HG02852 (cell line): ENCODE results near the gene ZNRF3.
A peak's percentile ranks its signal among the peaks of the same experiment; 100 is the strongest.
"Not testable (repeated sequence)": the region's sequence is repeated elsewhere in the genome, so short reads cannot be mapped to it uniquely, and the experiment has no call there.

Experiments used
- ATAC-seq: cut with Tn5 transposase; IDR thresholded peaks from one replicate; pipeline ENCODE4 v1.9.1; 2021; ENCODE audit warnings: mild to moderate bottlenecking, moderate library complexity; ENCODE audit not compliant: unreplicated experiment

The ZNRF3 gene

DNA sequence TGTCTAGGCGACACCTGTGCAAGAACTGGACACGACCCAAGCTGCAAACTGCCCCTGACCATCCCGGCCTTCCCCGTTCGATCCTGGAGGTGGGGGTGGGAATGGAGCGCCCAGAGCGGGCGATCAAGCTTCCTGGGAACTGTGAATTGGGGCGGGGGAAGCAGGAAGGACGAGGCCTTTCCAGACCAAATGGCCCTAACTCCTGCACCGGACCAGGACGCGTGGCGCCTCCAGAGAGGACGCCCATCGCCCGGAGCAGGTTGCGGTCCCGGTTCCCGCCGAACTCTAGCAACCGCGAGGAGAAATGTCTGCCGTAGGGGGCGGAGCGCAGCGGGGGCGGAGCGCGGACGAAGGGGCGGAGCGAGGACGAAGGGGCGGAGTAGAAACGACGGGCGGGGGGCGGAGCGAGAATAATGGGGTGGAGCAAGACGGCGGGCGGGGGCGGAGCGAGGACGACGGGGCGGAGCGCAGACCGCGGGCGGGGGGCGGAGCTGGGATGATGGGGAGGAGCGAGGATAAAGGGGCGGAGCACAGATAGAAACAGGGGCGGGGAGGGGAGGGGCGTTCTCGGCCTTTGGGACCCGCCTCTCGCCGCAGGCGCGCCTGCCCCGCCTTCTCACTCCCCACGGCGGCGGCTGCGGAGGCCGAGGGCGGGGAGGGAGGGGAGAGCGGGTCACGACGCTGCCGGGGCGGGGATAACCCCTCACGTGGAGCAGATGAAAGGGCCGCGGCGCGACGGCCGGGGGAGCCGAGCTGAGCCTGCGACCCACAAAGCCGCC is at the start of gene ZNRF3:
Gene ZNRF3, plus strand, starts transcription at position 695 of the 779 bp plus-strand sequence. CDS start 195 bp downstream, outside the sequence.
- peak; percentile 44 for ATAC-seq

- no peak for ATAC-seq
Measured at GRCh38 chr22:28835630-28836189, 47.7 kb upstream of the ZNRF3 start.

- ATAC-seq: no peak
Measured at GRCh38 chr22:28837640-28838039, 45.7 kb upstream of the ZNRF3 start.

DNA sequence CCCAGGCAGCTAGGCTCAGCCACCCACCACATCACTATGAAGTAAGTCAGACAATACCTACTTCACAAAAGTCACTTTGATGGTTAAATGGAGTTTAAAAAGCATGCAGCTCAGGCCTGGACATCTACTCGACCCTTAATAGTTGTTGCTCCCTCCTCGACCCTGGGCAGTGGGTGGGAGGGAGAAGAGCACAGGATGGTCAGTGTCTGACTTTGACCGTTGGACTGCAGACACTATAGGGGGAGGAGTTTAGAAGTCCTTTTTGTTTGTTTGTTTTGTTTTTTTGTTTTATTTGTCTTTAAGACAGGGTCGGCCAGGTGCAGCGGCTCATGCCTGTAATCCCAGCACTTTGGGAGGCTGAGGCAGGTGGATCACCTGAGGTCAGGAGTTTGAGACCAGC is 44.4 kb upstream of the ZNRF3 start:
- ATAC-seq: no peak

- ATAC-seq: no peak
Measured at GRCh38 chr22:28841111-28841510, 42.3 kb upstream of the ZNRF3 start.

GRCh38 chr22:28843633-28844032 is 39.7 kb upstream of the ZNRF3 start:
- no peak for ATAC-seq

GRCh38 chr22:28844277-28844676 is 39.1 kb upstream of the ZNRF3 start:
- ATAC-seq: not testable (repeated sequence)

DNA sequence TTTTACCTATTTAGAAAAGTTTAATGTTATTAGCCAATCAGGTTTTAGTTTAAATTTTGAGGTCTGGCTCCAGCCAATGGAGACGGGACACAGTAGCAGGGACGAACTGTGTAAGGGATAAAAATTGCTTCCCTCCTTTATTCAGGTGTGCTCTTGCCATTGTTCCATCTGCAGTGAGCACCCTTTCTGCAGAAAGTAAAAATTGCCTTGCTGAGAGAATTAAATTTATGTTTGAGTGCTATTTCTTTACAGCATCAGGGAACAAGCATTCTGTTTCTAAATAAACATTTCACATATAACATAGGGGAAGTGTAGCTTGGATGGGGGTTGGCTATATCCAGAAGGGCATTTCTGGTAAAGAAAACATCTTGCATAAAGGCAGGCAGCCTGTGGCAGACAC is 36.4 kb upstream of the ZNRF3 start:
- no peak for ATAC-seq

GRCh38 chr22:28855355-28856094 is 27.8 kb upstream of the ZNRF3 start:
- ATAC-seq: no peak

DNA sequence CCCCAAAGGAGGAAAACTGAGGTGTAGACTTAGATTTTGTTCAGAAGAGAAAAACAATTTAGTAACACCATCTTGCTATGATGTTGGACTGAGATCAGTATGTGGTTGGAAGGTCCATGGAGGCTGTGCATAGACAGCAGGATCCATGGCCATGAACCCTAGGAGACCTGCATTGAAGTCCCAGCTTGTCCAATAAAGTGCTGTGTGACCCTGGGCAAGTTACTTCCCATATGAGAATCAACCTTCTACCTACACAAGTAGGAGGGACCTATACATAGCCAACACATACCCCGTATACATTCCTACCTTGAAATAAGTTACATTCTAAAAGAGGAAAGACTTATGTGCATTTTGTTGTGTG is 27.3 kb upstream of the ZNRF3 start:
- ATAC-seq: no peak

DNA sequence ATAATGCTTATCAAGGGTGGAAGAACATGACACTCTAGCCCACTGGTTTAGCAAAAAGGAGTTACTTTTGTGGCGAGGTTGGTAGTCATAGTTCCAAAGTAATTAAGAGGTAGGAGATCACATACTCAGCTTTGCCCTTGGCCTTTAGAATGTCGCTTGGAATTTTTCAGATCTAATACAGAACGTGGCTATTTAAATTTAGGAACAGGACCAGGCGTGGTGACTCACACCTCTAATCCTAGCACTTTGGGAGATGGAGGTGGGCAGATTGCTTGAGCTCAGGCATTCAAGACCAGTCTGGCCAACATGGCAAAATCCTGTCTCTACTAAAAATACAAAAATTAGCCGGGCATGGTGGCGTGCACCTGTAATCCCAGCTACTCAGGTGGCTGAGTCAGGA is 26.1 kb upstream of the ZNRF3 start:
- ATAC-seq: no peak

DNA sequence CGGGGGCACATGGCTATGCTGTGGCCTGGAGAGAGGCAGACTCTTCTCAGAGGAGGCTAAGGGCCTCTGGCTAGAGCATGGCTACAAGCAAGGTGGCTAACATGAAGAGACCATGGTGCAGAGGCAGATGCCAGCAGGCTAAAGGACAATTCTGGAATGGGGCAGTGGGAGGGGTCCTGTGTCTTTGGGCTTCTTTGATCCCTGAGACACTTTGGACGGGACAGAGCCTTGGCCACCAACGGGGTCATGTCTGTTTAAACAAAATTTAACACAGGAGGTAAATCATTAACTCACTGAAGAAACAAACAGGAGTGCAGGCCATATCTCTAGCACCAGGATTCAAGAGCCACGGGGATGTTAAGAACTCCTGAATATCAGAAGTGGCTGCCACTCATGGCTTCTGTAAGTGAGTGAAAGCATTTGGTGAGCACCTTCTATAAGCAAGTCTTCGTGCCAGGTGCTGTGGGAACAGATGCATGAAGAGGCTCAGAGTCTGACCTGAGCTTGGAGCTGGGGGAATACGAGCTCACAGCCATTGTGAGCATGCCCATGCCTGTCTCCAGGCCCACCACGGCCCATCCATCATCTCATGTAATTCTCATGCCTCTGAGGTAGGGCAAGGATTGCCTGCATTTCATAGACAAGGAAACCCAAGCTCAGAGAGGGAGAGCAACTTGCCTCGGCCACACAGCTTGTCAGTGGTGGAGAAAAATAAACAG is 18.3 kb upstream of the ZNRF3 start:
- no peak for ATAC-seq

DNA sequence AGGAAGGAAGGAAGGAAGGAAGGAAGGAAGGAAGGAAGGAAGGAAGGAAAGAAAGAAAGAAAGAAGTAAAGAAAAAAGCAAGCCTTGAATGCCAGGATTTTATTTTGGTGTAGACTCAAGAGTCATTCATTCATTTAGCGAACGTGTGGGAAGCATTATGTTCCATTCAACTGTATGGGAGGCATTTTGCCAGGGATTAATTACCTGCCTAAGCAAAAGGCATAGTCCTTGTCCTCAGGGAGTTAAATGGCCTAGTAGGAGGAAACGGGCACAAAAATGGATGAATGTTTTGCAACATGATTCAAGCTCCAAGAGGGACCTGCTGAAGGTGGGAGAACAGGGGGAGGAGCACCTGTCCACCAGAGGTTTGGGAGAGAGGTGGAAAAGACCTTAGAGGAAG is 16.2 kb upstream of the ZNRF3 start:
- no peak for ATAC-seq

- not testable (repeated sequence) for ATAC-seq
Measured at GRCh38 chr22:28868389-28868788, 15.0 kb upstream of the ZNRF3 start.

DNA sequence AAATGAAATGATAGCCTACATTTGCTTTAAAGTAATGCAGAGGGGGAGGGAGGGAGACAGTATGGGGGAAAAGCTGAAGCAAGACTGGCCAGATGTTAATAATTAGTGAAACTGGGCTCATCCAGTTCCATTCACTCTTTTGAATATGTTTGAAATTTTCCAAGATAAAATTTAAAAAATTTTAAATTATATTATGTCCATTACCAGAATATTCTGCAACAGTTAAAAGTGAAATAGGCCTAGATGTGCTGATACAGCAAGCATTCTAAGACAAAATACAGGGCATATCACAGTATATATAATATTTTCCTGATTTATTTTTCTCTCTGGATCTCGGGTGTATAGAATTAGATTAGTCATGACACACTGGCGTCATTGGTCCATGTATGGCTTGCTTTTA is 13.6 kb upstream of the ZNRF3 start:
- no peak for ATAC-seq

DNA sequence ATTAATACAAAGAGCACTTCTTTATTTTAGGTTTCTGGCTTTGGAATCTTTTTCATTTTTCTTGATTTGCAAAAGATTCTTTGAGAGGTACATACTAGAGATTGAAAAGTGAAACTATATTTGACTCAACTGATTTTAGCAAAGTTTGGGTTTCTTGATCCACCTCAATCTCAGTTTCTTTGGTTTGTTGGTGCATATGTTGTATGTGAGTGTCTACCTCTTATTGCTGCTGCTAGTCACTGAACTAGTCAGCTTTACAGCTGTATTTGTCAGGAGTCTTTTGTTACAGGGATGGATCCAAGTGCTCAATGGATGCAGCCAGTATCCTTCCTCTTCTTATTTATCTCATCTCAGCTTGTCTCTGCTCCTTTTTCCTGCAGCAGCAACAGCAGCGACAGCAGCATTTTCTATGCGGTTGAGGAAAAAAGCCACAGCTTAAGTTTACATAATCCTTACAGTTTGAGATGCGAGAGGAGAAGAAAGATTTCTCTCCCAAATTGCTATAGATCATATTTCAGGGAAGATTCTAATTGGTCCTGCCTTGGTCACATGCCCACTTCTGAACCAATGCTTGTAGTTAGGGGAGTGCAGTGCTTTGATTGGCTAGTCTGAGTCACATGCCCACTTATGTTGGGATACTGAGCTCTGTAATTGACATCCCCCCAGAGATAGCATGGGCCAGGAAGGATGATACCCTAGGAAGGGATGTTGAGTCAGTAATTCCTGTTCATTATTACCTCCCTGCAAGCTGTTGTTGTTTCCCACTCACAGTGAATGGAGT is 10.0 kb upstream of the ZNRF3 start:
- ATAC-seq: no peak

DNA sequence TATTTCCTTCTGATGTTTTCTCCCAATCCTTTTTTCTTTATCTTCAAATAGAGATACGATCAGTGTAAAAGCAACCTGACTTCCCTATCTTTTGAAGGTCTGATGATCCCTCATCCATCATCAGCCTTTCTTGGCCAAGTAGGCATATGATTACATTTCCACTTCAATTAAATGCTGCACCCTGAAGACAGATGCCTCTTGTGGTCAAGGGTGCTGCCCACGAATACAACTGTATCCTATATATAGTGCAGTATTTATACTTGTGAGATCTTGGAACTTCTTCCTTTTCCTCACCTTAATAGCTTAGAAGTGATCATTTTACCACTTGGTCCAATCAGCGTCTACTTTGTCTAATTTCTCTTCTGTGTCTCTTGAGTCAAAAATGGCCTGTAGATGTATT is 9.3 kb upstream of the ZNRF3 start:
- no peak for ATAC-seq

- ATAC-seq: no peak
Measured at GRCh38 chr22:28874811-28875320, 8.5 kb upstream of the ZNRF3 start.

DNA sequence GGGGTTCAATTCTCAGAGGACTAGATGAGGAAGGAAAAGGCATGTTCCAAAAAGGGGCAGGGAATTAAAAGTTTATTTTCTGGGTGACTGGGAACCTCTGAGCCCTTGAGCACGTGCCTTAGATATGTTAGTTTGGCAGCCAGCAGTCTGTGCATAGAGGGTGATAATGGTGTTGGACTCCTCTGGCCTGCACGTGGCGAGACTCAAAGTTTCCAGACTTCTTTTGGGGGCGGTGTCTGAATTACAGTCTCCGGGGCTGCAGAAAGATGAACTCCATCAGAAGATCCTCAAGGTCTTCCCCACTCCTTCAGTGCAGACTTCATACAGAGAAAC is 861 bp upstream of the ZNRF3 start:
- no peak for ATAC-seq

- peak; percentile 20 for ATAC-seq
Measured at GRCh38 chr22:28883657-28883916, 215 bp downstream of the ZNRF3 start.
